Measurements from ENCODE around the gene ATM.
"Not testable (repeated sequence)": the region's sequence is repeated elsewhere in the genome, so short reads cannot be mapped to it uniquely, and the experiment has no call there.

Gene ATM

DNA sequence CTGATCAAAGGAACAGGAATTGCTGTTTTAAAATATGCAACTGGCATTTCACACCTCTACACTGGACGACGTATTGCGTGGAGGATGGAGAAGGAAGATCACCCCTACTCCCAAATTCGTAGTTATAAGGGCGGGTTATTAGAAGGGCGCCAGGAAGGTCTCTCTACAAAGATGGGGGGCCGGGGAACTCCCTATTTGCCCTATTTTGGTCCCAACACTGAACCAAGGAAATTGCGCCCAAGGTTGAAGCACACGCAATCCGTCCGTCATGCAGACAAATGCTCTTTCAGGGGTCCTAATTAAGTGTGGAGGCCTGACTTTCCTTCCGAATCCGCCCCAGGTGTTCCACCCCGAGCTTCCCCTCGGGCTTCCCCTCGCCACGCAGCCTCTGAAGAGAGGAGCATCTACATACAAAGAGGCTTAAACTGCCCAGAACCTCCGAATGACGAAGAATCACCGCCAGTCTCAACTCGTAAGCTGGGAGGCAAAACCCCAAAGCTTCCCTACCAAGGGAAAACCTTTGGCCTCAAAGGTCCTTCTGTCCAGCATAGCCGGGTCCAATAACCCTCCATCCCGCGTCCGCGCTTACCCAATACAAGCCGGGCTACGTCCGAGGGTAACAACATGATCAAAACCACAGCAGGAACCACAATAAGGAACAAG lies 825 bp upstream of the ATM start:
- peak; percentile 32 for DNase-seq (ENCODE audit: low read depth)

GRCh38 chr11:108223348-108224149 lies 682 bp downstream of the ATM start:
- peak; percentile 12 for DNase-seq (ENCODE audit: low read depth)

- DNase-seq (ENCODE audit: low read depth), result no peak
These were observed 1.5 kb downstream of the ATM start for GRCh38 chr11:108224366-108224765.

DNA sequence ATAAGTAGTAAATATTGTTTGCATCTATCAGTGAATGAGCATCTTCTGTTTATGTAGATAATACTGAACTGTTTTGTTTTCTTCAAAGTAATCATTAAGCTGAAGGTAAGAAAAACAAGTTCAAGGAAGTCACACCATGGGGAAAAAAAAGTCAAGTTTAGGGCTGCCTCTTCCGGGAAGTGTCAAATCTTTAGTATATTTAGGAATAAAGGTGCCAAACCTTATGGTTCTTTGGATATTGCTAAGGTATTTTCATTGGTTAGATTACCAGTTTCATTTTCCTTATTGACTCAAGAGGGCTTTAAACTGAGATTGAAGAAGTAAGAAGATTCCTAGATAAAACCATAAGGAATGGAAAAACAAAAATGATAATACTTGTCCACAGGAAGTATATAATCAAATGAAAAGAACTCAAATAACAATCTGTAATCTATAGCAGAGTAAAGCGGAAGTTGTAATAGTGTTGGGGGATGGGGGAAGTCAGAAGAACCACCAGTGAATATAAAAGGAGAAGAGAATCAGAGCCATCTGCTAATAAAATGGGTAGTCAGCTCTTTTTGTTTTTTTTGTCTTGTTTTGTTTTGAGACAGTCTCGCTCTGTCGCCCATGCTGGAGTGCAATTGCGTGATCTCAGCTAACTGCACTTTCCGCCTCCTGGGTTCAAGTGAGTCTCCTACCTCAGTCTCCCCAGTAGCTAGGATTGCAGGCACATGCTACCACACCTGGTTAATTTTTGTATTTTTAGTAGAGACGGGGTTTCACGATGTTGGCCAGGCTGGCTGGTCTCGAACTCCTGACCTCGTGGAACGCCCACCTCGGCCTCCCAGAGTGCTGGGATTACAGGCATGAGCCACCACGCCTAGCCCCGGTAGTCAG lies 2.3 kb downstream of the ATM start:
- DNase-seq (ENCODE audit: low read depth), result peak; percentile 10

DNA sequence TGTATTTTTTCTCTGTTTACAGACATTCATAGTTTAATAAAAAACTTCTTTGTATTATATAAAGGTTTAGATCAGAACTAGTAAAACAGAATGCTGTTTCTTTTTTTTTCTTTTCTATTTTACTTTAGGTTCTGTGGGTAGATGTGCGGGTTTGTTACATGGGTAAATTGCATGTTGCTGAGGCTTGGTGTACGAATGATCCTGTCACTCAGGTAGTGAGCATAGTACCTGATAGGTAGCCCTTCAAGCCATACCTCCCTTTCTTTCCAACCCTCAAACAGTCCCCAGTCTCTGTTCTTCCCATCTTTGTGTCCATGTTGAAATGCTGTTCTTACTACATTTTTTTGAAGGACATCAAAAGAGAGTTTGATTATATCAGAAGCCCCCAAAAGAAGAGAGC lies 3.2 kb downstream of the ATM start:
- DNase-seq (ENCODE audit: low read depth), result no peak

DNA sequence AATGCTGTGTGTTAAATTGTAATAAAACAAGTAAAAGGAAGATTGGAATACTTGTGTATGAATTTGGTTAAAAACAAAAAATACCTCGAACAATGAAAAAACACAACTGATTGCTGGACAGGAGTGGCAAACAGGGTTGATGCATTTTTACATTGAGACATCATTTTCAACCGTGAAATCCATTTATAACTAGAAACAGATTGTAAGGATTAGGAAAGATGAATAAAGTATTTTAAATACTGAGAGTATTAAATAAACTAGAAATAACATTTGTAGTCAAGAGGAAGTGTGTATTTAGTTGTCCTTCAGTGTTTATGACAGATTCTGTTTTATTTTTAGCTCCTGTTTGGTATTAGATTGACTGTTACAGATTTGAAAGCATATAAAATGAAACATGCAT lies 5.4 kb downstream of the ATM start:
- no peak for DNase-seq (ENCODE audit: low read depth)

DNA sequence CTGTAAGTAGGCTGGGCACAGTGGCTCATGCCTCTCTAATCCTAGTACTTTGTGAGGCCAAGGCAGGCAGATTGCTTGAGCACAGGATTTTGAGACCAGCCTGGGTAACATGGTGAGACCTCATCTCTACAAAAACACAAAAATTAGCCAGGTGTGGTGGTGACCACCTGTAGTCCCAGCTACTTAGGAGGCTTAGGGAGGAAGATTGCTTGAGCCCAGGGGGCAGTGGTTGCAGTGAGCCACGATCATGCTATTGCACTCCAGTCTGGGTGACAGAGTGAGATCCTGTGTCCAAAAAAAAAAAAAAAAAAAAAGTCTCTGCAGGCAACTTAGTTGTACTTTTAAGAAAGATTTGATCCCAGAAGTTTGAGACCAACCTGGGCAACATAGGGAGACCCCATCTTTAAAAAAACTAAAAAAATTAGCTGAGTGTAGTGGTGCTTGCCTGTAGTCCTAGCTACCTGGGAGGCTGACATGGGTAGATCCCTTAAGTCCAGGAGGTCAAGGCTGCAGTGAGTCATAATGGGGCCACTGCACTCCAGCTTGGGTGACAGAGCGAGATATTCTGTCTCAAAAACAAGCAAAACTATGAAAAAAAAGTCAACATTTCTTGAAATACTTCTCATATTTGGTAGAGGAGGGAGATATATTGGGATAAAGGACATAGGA lies 10.5 kb downstream of the ATM start:
- DNase-seq (ENCODE audit: low read depth), result no peak

- no peak for DNase-seq (ENCODE audit: low read depth)
These were observed 12.3 kb downstream of the ATM start for GRCh38 chr11:108235192-108235591.

DNA sequence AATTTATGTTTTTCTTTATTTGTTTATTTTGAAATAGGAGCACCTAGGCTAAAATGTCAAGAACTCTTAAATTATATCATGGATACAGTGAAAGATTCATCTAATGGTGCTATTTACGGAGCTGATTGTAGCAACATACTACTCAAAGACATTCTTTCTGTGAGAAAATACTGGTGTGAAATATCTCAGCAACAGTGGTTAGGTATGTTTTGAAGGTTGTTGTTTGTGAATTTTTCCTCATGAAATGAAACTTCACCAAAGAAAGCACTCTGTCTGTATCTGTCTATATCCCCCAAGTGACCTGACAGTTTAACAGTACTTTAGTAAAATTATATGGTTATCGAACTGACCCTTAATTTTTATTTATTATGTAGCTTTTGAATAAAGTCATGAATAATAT lies 12.8 kb downstream of the ATM start:
- DNase-seq (ENCODE audit: low read depth), result no peak

- no peak for DNase-seq (ENCODE audit: low read depth)
These were observed 14.2 kb downstream of the ATM start for GRCh38 chr11:108237058-108237481.

DNA sequence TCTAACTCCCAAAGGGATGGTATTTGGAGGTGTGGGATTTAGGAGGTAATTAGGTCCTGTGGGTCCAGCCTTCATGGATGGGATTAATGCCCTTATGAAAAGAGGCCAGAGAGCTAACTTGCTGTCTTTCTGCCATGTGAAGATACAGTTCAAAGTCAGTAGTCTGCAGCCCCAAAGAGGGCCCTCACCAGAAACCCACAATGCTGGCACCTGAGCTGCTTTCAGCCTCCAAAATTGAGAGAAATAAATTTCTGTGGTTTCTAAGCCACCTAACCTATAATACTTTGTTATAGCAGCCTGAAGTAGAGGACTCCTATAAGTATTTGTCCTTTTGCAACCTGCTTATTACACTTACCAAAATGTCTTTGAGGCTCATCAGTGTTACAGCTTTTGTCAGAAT lies 16.2 kb downstream of the ATM start:
- DNase-seq (ENCODE audit: low read depth), result no peak

DNA sequence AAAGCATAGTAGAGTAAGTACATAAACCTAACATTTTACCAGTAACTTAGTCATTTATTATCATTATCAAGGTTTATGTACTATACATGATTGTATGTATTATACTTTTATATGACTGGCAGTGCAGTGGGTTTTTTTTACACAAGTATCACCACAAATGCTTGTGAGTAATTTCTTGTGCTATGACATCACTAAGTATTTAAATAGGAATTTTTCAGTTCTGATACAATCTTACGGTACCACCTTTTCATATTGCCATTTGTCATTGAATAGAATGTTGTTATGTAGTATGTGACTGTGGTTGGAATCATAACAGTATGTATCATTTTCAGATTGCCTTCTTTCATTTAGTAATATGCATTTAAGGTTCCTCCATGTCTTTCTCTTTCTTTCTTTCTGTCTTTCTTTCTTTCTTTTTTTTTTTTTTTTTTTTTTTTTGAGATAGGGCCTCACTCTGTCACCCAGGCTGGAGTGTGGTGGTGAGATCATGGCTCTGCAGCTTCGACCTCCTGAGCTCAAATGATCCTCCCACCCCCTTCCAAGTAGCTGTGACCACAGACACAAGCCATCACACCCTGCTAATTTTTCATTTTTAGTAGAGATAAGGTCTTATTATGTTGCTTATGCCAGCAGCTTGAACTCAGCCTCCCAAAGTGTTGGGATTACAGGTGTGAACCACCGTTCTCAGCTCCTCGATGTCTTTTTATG lies 18.6 kb downstream of the ATM start:
- DNase-seq (ENCODE audit: low read depth), result peak; percentile 29

GRCh38 chr11:108242422-108242821 lies 19.6 kb downstream of the ATM start:
- no peak for DNase-seq (ENCODE audit: low read depth)

DNA sequence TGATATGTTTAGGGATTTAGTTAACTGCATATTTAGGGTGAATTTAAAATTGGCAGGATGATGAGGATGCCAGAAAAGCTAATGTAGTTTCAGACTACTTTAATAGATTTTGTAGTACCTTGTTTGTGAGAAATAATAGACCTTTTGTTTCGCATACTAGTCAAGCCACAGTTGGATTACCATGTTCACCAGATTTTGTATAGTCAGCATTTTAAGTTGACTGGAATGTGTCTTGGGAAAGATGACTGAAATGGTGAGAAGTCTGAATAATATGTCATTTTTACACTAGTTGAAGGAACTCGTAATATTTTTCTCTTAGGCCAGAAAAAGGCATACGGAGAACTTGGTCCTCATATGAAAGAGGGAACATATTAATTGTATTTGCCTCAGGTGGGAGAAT lies 23.4 kb downstream of the ATM start:
- no peak for DNase-seq (ENCODE audit: low read depth)

DNA sequence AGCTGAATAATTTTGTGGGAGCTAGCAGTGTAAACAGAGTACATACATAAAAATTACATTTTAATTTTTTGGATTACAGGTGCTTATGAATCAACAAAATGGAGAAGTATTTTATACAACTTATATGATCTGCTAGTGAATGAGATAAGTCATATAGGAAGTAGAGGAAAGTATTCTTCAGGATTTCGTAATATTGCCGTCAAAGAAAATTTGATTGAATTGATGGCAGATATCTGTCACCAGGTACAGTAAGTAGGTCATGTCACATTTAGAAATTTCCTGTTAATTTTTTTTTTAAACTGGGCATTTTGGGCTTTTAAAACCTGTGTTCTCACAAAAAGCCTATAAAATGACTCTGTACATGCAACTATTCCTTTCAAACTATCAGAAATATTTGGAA lies 24.0 kb downstream of the ATM start:
- DNase-seq (ENCODE audit: low read depth), result no peak

DNA sequence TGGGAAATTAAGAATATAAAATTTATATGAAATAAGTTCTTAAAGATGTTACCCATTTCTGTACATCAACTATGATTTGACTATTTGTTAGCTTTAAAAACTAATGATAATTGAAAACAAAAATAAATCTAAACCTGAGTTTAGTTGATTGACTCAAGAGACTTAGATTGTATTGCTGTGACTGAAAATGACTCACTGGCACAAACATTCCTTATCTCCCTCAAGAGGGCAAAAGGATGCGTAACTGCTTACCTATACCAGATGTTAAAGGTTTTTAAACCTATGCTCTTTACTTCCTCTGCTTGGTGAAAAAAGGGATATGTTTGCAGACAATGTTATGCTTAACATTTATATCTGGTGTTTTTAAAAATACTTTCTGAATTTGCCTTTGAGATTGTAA lies 30.3 kb downstream of the ATM start:
- no peak for DNase-seq (ENCODE audit: low read depth)

DNA sequence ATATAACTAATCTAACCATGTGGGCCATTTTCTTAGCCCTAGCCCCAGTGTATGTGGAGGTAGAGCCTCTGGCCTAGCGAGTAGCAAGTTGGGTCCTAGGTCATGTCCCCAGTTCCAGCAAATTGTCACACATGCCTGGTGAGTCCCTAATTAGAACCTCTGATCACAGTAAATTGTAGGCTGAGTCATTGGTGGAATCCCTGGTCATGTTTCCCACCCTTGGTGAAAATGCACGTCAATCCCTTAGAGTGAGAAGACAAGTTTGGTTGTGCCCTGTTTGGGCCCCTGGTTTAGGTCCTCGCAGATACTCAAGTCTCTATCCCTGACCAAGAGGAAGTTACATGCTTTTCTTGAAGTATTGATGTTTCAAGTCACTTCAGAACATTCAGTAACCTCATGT lies 46.7 kb downstream of the ATM start:
- DNase-seq (ENCODE audit: low read depth), result no peak

GRCh38 chr11:108276985-108277616 lies 54.2 kb downstream of the ATM start:
- not testable (repeated sequence) for DNase-seq (ENCODE audit: low read depth)

- DNase-seq (ENCODE audit: low read depth), result no peak
These were observed 55.7 kb downstream of the ATM start for GRCh38 chr11:108278546-108278945.

DNA sequence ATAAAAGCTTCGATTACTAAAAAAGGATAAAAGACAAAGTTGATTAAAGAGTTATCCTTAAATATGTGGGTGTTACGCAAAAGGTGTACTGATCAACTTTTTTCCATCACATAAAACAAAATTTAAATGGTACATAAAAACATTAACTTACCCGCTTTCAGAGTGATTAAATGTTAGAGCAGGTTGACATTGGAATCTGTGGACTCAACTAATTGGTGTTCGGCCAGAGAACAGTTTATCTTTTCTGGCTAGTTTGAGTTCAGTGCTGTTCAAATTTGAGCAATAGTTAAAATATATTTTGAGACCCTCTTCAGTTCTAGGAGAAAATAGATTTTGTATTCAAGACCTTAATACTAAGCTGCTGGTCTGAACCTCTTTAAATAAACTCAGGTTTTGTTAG lies 56.1 kb downstream of the ATM start:
- DNase-seq (ENCODE audit: low read depth), result no peak

DNA sequence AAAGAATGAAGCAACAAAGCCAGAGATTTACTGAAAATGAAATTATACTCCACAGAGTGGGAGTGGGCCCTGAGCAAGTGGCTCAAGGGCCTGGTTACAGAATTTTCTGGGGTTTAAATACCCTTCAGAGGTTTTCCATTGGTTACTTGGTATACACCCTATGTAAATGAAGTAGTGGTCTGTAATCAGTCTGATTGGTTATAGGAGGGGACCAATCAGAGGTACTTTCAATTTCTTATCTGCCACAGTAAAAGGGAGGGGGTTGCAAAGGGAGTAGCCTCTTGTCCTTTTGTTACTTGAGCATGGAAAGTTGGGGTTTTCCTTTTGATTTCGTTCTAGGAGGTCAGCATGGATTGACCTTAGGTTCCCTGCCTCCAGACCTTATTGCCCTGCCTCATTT lies 63.5 kb downstream of the ATM start:
- no peak for DNase-seq (ENCODE audit: low read depth)
